Tibial nerve (tissue), 4 donors: ENCODE measurements around the gene CPEB3. TPM values are rescaled to one million over a fixed set of nuclear protein-coding genes. Genes with fewer than 3 reads are reported as not detected.

Source experiments
- DNase-seq, 2 donors: peaks; one replicate each; pipeline ENCODE4 v3.0.0-alpha.2; 2019; ENCODE audit warnings: low spot score in 2 of 2
- H3K27ac ChIP-seq, 4 donors: fragments of 200-600 bp; sonication (generic) in 3 of 4; one replicate each; pipeline ENCODE4 v1.5.1; 2017 to 2019; ENCODE audit warnings: mild to moderate bottlenecking in 1 of 4
- H3K27me3 ChIP-seq, 2 donors: fragments of 200-600 bp; sonication (generic) in 1 of 2; one replicate each; pipeline versions ENCODE4 v1.5.1 to v1.6.0; 2017 to 2019
- H3K36me3 ChIP-seq, 3 donors: fragments of 200-600 bp; sonication (generic); one replicate each; pipeline ENCODE4 v1.5.1; 2018 to 2019
- H3K4me1 ChIP-seq, 4 donors: fragments of 200-600 bp; sonication (generic) in 3 of 4; one replicate each; pipeline ENCODE4 v1.5.1; 2017 to 2019
- H3K4me3 ChIP-seq, 4 donors: fragments of 200-600 bp; sonication (generic) in 3 of 4; one replicate each; pipeline ENCODE4 v1.5.1; 2017 to 2019; ENCODE audit warnings: mild to moderate bottlenecking in 1 of 4, moderate library complexity in 1 of 4
- H3K9me3 ChIP-seq, 4 donors: fragments of 200-600 bp; sonication (generic) in 3 of 4; one replicate each; pipeline ENCODE4 v1.5.1; 2017 to 2019
- EP300 ChIP-seq, 2 donors: sonication (generic); formaldehyde crosslinking; IDR thresholded peaks; one replicate each; pipeline ENCODE4 v1.6.1; 2017; ENCODE audit warnings: antibody characterized with exemption in 2 of 2, mild to moderate bottlenecking in 1 of 2
- POLR2A ChIP-seq, 2 donors: fragments of 450-650 bp; IDR thresholded peaks; one replicate each; pipeline ENCODE4 v1.6.1; 2017; ENCODE audit warnings: antibody characterized with exemption in 2 of 2, mild to moderate bottlenecking in 2 of 2, moderate library complexity in 2 of 2
- WGBS, 2 donors: methylation state at CpG; one replicate each; pipeline ENCODE4 v1.1.5; 2018; 5-methylcytosine and 5-hydroxymethylcytosine counted together
- total RNA-seq, 4 donors: library from RNA; depleted of rRNA; stranded (reverse); fragments of >200 nt; gene quantifications; one replicate each; pipeline ENCODE4 v1.1.0, GENCODE V29; 2016
- TF ChIP-seq, protein P1 (sequence below), 5 experiments: fragments of 200-600 bp in 3 of 5; fragments of 450-650 bp in 2 of 5; sonication (generic) in 3 of 5; IDR thresholded peaks; one replicate each; pipeline ENCODE4 v1.5.1; 2016 to 2019; ENCODE audit warnings: antibody characterized with exemption in 5 of 5, mild to moderate bottlenecking in 3 of 5, moderate library complexity in 2 of 5

The CPEB3 gene
- total RNA-seq, 4 donors from 2014 or later, result 6.7 to 11.4 (median 8.8) TPM

DNA sequence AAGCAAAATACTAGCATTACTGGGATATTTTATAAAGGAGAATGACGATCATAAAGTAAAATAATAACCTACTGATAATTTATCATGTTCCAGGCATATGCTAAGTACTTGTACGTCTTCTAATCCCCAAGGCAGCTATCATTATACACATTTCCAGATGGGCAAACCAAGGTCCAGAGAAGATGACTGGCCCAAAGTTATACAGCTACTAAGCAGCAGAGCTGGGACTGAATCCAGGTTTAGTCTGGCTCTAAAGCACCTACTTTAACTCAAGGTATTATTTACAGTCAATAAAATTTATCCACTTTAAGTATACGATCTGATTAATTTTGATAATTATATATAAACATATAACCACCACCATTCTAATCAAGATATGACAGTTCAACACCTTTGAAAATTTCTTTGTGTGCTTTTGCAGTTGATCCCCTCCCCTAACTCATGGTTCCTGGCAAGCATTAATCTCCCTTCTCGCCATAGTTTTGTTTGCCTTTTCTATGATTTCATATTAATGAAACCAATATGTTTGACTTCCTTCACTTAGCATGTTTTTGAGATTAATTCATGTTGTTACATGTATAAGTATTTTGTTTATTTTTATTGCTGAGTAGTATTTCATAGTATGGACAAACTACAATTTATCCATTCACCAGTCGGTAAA is 126.7 kb downstream of the CPEB3 start:
- H3K9me3 ChIP-seq, result peaks cover 0 to 12% (median 3%) of the 10 kb centered on the region in 4 donors
- no peak for DNase-seq
- peaks cover 0 to 30% (median 0%) of the 10 kb centered on the region in 3 donors for H3K36me3 ChIP-seq
- no peaks in the 10 kb centered on the region for H3K4me1 ChIP-seq
- TF ChIP-seq POLR2A (IDR thresholded peaks at IDR 0.05) (no peak), EP300 (IDR thresholded peaks at IDR 0.05) (no peak)
- TF ChIP-seq, protein P1, sequence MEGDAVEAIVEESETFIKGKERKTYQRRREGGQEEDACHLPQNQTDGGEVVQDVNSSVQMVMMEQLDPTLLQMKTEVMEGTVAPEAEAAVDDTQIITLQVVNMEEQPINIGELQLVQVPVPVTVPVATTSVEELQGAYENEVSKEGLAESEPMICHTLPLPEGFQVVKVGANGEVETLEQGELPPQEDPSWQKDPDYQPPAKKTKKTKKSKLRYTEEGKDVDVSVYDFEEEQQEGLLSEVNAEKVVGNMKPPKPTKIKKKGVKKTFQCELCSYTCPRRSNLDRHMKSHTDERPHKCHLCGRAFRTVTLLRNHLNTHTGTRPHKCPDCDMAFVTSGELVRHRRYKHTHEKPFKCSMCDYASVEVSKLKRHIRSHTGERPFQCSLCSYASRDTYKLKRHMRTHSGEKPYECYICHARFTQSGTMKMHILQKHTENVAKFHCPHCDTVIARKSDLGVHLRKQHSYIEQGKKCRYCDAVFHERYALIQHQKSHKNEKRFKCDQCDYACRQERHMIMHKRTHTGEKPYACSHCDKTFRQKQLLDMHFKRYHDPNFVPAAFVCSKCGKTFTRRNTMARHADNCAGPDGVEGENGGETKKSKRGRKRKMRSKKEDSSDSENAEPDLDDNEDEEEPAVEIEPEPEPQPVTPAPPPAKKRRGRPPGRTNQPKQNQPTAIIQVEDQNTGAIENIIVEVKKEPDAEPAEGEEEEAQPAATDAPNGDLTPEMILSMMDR (IDR thresholded peaks at IDR 0.05), result no peak
- no peaks in the 10 kb centered on the region for H3K27me3 ChIP-seq
- H3K27ac ChIP-seq, result no peak overlapping the region
- 61 to 66% methylated on average over 5 of the region's 5 CpGs for WGBS, 2 donors
- no peak overlapping the region for H3K4me3 ChIP-seq

DNA sequence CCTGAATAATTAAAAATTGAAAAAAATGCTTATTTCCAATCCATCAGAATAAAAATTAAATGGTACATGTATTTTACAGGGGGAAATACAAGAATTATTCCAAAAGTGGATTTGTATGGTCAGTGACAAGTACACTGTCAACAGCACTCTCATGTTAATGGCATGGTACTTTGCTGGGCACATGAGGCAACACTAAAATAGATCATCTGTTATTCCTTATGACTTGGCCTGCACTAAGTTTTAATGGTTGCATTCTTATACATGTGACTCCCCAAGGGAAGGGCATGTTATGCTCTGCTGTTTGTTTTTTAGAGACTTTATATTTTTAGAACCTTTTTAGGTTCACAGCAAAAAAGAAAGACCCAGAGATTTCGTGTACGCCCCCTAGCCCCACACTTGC is 128.3 kb downstream of the CPEB3 start:
- Histone ChIP-seq H3K27me3 (no peaks in the 10 kb centered on the region), H3K27ac (no peak overlapping the region), H3K36me3 (peaks cover 0 to 19% (median 0%) of the 10 kb centered on the region in 3 donors), H3K4me3 (no peak overlapping the region), H3K4me1 (peaks cover 0 to 1% (median 0%) of the 10 kb centered on the region in 4 donors), H3K9me3 (peaks cover 0 to 12% (median 3%) of the 10 kb centered on the region in 4 donors)
- WGBS, 2 donors, result 94 to 95% methylated on average over 2 of the region's 2 CpGs
- TF ChIP-seq, protein P1 (IDR thresholded peaks at IDR 0.05), result no peak
- TF ChIP-seq POLR2A (IDR thresholded peaks at IDR 0.05), result no peak
- TF ChIP-seq EP300 (IDR thresholded peaks at IDR 0.05), result no peak
- no peak for DNase-seq

DNA sequence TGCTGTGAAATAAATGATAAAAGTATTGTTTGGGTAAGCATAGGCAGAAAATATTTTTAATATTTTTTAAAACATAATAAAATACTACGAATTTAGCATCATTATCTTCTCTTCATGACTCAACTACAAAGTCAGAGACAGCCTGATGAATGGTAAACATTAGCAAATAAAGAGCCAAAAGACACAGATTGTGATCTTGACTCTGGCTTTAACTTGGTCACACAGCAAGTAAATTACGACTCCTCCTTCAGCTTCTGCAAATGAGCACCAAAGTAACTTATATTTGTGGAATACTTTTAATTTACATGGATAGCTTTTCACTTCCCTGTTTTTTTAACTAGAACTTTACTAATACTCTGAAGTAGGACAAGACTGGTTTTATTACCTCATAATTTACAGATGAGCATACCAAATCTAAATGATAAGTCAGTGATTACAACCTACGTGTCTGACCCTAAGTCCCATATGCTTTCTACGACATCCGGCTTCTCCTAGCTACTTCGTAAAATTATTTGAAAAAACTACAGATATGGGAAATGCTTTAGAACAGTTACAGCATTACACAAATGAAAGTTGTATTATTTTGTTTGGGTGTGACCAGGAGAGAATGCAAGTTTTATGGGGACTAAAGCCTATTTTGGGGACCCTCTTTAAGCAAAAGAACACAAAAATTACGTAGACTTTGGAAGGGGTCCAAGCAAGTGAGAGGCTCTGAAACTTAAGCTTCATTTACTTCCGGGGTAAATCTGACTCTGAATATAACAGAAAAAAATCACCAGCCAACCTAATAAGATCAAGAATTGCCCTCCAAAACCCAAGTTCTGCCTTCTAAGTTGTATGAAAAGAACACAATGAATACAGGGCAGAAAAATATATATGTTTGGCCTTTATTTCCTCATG is 133.8 kb downstream of the CPEB3 start:
- Histone ChIP-seq H3K4me1 (peaks cover 0 to 3% (median 0%) of the 10 kb centered on the region in 4 donors), H3K27ac (no peak overlapping the region), H3K9me3 (no peaks in the 10 kb centered on the region), H3K36me3 (no peaks in the 10 kb centered on the region), H3K4me3 (no peak overlapping the region), H3K27me3 (no peaks in the 10 kb centered on the region)
- TF ChIP-seq, protein P1 (IDR thresholded peaks at IDR 0.05), result no peak
- no peak for TF ChIP-seq POLR2A (IDR thresholded peaks at IDR 0.05)
- TF ChIP-seq EP300 (IDR thresholded peaks at IDR 0.05), result no peak
- 59 to 61% methylated on average over 8 of the region's 8 CpGs for WGBS, 2 donors
- DNase-seq, result no peak

DNA sequence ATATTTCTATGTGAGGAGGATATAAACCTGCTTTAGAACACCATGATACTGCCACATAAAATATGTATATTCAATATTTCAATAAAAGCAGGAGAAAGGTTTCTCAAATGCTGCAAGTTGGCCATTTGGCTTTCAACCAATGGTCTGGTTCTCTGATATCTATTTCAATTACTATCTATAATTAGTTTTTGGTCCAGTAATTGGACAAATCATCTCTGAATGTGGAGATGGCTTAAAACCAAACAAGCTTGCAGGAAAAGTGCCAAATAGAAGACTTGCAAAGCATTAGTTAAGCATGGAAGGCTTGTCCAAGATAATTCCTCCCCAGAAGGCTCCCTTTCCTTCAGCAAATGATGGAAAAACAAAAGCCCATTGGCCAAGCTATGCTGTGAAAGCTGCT is 140.1 kb downstream of the CPEB3 start:
- DNase-seq, result no peak
- H3K9me3 ChIP-seq, result no peaks in the 10 kb centered on the region
- H3K4me3 ChIP-seq, result no peak overlapping the region
- H3K27me3 ChIP-seq, result no peaks in the 10 kb centered on the region
- no peaks in the 10 kb centered on the region for H3K36me3 ChIP-seq
- H3K27ac ChIP-seq, result no peak overlapping the region
- no peak for TF ChIP-seq EP300 (IDR thresholded peaks at IDR 0.05)
- no peak for TF ChIP-seq POLR2A (IDR thresholded peaks at IDR 0.05)
- TF ChIP-seq, protein P1 (IDR thresholded peaks at IDR 0.05), result no peak
- peaks cover 0 to 21% (median 6%) of the 10 kb centered on the region in 4 donors for H3K4me1 ChIP-seq

DNA sequence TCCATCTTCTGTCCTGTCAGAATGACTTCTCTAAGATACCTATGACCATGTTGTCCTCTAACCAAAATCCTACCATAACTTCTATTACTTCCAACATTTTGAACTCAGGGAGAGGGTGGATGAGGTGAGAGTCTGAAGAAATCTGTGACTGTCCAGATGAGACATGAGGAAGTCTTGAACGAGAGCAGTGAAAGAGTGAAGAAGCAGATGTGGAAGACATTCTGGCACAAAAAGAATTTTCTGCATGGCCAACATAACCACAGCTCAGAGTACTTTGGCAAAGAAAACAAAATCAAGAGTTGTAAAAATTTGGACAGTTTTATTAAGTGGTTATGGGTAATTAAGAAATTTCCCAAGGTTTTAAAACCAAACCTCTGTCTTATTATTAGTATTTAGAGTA is 141.6 kb downstream of the CPEB3 start:
- H3K27ac ChIP-seq, result no peak overlapping the region
- TF ChIP-seq POLR2A (IDR thresholded peaks at IDR 0.05) (no peak), EP300 (IDR thresholded peaks at IDR 0.05) (no peak)
- TF ChIP-seq, protein P1 (IDR thresholded peaks at IDR 0.05), result no peak
- H3K9me3 ChIP-seq, result no peaks in the 10 kb centered on the region
- peaks cover 0 to 28% (median 6%) of the 10 kb centered on the region in 4 donors for H3K4me1 ChIP-seq
- DNase-seq, result no peak
- H3K4me3 ChIP-seq, result no peak overlapping the region
- H3K36me3 ChIP-seq, result no peaks in the 10 kb centered on the region
- no peaks in the 10 kb centered on the region for H3K27me3 ChIP-seq
- WGBS, 2 donors, result 43 to 50% methylated on average over 1 of the region's 1 CpG
